SIG-M5 (cell line): ENCODE data around the gene KIF4A.

ENCODE experiments used
- DNase-seq: peaks from one replicate; lab custom pipeline; 2025; lab: John Stamatoyannopoulos, UW

Gene KIF4A

GRCh38 chrX:70437921-70438665 is 148.2 kb downstream of the KIF4A start:
- DNase-seq: no peak

GRCh38 chrX:70439016-70439415 is 149.1 kb downstream of the KIF4A start:
- DNase-seq: no peak

GRCh38 chrX:70442224-70442623 is 152.3 kb downstream of the KIF4A start:
- no peak for DNase-seq

- no peak for DNase-seq
Observed at GRCh38 chrX:70444326-70444945, 154.5 kb downstream of the KIF4A start, which contains the start of gene DLG3. Gene DLG3 (plus strand): TSS chrX:70444835. CDS start chrX:70445202, 367 bp downstream.

GRCh38 chrX:70444946-70445656 is 155.2 kb downstream of the KIF4A start:
- no peak for DNase-seq

GRCh38 chrX:70445951-70446350 is 156.0 kb downstream of the KIF4A start:
- DNase-seq: no peak

- no peak for DNase-seq
Observed at GRCh38 chrX:70446380-70447350, 156.8 kb downstream of the KIF4A start.

- no peak for DNase-seq
Observed at GRCh38 chrX:70449457-70449966, 159.6 kb downstream of the KIF4A start.

GRCh38 chrX:70452143-70452733 is 162.3 kb downstream of the KIF4A start:
- DNase-seq: no peak

- DNase-seq: no peak
Observed at GRCh38 chrX:70453024-70453618, 163.2 kb downstream of the KIF4A start.

- no peak for DNase-seq
Observed at GRCh38 chrX:70454441-70455365, 164.8 kb downstream of the KIF4A start.

GRCh38 chrX:70455366-70456202 is 165.7 kb downstream of the KIF4A start:
- no peak for DNase-seq

- DNase-seq: no peak
Observed at GRCh38 chrX:70456256-70456655, 166.4 kb downstream of the KIF4A start.

- DNase-seq: no peak
Observed at GRCh38 chrX:70461026-70461425, 171.1 kb downstream of the KIF4A start.

GRCh38 chrX:70464051-70464450 is 174.1 kb downstream of the KIF4A start:
- no peak for DNase-seq

GRCh38 chrX:70466968-70467367 is 177.1 kb downstream of the KIF4A start:
- no peak for DNase-seq

GRCh38 chrX:70468709-70469108 is 178.8 kb downstream of the KIF4A start:
- no peak for DNase-seq
